ENCODE results near the gene TGFB1I1.

DNA sequence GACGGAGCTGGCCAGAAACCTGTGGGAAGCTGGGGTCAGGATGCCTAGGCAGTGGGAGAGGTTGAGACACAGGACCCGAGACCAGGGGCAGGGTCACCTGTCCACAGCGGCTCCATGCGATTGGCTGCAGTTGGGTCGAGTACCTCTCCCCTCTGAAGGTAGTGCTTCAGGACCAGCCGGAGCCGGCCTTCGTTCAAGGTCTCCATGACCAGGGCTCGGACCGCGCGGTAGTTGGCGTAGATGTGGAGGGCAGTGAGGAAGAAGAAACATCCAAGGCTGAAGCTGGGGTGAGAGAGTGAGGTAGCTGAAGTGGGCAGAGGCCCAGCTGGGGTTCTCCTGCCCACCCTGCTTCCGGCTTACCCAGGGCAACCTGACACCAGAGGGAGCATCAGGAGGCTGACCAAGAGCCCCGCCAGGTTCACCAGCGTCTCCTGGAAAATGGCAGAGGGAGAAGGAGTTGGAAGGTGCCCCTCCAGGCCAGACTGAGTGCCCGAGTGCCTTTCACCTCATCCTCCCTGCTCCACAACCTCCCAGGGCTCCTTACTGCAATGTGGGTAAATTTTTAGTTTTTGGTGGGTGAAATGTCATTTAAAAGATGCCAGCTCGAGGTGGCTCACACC, 21.7 kb downstream of the TGFB1I1 start:
- TF ChIP-seq, protein P1, sequence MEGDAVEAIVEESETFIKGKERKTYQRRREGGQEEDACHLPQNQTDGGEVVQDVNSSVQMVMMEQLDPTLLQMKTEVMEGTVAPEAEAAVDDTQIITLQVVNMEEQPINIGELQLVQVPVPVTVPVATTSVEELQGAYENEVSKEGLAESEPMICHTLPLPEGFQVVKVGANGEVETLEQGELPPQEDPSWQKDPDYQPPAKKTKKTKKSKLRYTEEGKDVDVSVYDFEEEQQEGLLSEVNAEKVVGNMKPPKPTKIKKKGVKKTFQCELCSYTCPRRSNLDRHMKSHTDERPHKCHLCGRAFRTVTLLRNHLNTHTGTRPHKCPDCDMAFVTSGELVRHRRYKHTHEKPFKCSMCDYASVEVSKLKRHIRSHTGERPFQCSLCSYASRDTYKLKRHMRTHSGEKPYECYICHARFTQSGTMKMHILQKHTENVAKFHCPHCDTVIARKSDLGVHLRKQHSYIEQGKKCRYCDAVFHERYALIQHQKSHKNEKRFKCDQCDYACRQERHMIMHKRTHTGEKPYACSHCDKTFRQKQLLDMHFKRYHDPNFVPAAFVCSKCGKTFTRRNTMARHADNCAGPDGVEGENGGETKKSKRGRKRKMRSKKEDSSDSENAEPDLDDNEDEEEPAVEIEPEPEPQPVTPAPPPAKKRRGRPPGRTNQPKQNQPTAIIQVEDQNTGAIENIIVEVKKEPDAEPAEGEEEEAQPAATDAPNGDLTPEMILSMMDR (conservative IDR thresholded peaks at IDR 0.05): no peak
- TF ChIP-seq ZFX (IDR thresholded peaks at IDR 0.05): no peak

Measured in C4-2B (cell line).